Vagina (tissue), 2 donors: ENCODE measurements around the gene SPARCL1.

Experiments
- POLR2A ChIP-seq, 2 donors: fragments of 450-650 bp; IDR thresholded peaks; one replicate each; pipeline ENCODE4 v1.6.1; 2017; ENCODE audit warnings: antibody characterized with exemption in 2 of 2, mild to moderate bottlenecking in 2 of 2, moderate library complexity in 2 of 2
- POLR2AphosphoS5 ChIP-seq, 2 donors: sonication (generic); formaldehyde crosslinking; IDR thresholded peaks; one replicate each; pipeline ENCODE4 v1.9.0; 2017; ENCODE audit warnings: antibody characterized with exemption in 2 of 2, mild to moderate bottlenecking in 2 of 2, low read depth in 1 of 2; ENCODE audit not compliant: insufficient read depth in 1 of 2
- TF ChIP-seq, protein P1 (sequence below), 3 experiments: fragments of 450-650 bp in 2 of 3; fragments of 200-600 bp in 1 of 3; sonication (generic) in 1 of 3; IDR thresholded peaks; one replicate each; pipeline ENCODE4 v1.5.1; 2017 to 2019; ENCODE audit warnings: antibody characterized with exemption in 3 of 3, mild to moderate bottlenecking in 2 of 3, moderate library complexity in 2 of 3

DNA sequence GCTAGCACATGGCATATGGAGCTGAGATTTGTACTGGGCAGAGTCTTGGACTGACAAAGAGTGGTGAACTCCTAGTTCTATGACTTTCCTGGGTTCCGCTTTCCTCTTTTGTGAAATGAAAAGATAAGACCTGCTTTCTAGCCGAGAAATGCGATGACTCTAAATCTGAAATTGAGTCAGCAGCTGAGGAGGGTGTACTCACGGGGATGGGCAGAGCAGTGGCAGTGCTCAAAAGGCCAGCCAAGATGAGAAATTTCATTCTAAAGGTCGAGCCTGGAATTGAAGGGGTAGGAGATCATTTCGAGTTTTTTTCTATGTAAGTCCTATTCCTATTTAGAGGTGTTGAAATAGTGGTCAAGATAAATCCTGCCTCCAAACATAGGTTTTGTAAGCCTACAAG lies 59.8 kb downstream of the SPARCL1 start:
- TF ChIP-seq, protein P1, sequence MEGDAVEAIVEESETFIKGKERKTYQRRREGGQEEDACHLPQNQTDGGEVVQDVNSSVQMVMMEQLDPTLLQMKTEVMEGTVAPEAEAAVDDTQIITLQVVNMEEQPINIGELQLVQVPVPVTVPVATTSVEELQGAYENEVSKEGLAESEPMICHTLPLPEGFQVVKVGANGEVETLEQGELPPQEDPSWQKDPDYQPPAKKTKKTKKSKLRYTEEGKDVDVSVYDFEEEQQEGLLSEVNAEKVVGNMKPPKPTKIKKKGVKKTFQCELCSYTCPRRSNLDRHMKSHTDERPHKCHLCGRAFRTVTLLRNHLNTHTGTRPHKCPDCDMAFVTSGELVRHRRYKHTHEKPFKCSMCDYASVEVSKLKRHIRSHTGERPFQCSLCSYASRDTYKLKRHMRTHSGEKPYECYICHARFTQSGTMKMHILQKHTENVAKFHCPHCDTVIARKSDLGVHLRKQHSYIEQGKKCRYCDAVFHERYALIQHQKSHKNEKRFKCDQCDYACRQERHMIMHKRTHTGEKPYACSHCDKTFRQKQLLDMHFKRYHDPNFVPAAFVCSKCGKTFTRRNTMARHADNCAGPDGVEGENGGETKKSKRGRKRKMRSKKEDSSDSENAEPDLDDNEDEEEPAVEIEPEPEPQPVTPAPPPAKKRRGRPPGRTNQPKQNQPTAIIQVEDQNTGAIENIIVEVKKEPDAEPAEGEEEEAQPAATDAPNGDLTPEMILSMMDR (IDR thresholded peaks at IDR 0.05): no peak
- TF ChIP-seq POLR2A (IDR thresholded peaks at IDR 0.05): no peak
- TF ChIP-seq POLR2AphosphoS5 (IDR thresholded peaks at IDR 0.05; ENCODE audit: insufficient read depth in 1 of 2, low read depth in 1 of 2): no peak
